GM18520 (cell line): Measurements from ENCODE around the gene PITPNB.

Experiments used
- ATAC-seq: cut with Tn5 transposase; IDR thresholded peaks from one replicate; pipeline ENCODE4 v1.9.1; 2021; ENCODE audit not compliant: unreplicated experiment

The PITPNB gene

DNA sequence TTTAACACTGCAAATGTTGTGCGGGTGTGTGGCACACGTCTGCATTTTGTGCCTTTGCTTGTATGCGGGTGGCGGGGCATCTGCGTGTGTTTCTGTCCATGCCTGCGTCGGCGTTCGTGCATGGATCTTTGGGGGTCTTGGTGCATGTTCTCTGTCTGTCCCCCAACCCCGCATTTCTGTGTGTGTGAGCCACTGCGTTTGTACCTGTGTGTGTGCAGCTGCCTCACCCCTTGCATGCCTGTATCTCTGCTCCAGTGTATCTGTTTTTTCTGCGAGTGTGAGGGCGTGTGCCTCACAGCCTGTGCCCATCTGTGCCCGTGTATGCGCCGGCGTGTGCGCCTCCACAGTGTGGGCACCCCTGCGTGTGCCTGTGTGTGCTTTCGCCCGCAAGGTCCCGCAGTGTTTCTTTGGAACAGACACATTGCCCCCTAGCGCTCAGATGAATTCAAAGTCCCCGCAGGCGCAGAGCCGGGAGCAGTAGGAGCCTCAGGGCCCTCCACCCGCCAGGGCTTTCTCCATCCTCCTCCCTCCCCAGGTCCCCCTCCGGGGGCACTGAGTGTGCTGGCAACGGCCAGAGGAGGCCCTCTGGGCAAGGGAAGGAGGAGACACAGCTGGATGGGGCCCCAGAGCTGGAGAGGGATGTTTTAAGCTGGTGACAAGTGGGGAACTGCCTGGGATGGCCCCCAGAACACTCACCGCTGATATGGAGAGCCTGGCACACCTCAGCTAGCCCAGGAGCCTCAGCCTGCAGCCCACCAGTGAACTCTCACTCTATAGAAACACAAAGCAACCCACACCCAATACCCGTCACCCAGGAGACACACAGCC, 114.4 kb downstream of the PITPNB start:
- no peak for ATAC-seq

- ATAC-seq: no peak
Observed at GRCh38 chr22:27803841-27804415, 115.1 kb downstream of the PITPNB start.

DNA sequence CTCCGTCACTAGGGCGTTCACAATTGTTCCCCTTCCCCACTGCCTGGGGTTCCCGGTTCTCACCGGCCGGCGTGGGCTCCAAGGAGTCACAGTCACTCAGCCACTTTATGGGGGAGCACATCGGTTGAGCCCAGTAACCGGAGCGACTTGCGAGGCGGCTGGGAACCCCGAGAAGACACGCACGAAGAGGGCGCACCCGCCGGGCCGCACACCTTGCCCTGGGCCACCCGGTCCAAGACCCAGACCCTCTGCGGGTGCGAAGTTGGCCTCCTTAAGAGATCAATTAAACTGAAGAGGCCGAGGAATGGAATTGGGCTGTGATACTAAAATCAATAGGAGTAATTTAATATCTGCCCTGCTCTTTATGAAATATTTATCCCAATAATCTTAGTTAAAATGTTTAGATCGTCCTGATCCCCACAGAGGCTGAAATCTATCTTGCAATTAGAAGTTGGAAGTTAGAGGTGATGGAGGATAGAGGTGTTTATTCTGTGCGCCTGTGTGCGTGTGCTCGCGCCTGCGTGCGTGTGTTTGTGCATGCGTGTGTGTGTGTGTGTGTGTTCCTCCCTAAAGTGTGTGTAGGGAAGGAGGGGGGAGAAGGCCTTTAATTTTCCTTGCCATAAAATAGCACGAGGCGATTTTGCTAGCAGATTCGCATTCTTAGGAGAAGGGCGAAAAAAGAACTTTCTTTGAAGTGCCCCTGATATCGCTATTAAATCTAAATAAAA, 116.5 kb downstream of the PITPNB start:
- ATAC-seq: no peak
